Measurements from ENCODE around the gene NFATC2.

NFATC2 gene

DNA sequence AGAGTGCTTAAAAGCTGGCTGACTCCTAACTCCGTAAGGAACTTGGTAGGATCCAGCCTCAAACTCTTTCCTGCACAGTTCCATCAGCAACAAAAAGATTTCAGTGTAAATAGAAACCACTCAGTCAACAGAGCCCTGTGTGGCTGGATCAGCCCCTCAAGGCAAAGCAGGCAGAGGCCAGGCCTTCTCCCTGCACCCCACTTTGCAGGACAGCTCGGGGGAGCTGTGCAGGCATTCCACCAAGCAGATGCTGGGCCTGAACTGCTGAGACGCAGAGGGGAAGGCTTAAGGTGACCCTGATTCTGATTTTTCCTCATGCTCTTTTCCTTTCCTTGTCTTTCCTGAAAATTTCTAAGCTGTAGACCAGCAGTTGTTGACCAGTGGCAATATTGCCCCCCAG, 91.5 kb downstream of the NFATC2 start:
- no peak for DNase-seq (ENCODE audit: low spot score)

DNA sequence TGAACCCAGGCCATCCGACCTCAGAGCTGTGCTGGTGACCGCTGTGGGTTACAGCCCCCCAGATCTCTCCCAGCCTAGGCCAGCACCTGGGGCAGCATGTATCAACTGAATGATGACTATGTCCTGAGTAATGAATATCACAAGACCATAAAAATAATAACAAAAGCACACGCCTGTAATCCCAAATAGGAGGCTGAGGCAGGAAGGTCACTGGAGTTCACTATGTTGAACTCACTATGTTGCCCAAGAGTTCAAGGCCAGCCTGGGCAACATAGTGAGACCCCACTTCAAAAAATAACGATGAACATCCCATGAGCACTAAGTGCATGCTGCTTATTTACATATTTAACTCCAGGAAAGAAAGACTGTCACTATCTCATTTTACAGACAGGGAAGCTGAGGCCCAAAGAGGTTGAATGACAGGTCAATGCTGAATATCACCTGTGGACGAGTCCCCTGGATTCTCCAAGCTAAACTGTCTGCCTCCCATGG, 92.3 kb downstream of the NFATC2 start:
- DNase-seq (ENCODE audit: low spot score), result no peak

DNA sequence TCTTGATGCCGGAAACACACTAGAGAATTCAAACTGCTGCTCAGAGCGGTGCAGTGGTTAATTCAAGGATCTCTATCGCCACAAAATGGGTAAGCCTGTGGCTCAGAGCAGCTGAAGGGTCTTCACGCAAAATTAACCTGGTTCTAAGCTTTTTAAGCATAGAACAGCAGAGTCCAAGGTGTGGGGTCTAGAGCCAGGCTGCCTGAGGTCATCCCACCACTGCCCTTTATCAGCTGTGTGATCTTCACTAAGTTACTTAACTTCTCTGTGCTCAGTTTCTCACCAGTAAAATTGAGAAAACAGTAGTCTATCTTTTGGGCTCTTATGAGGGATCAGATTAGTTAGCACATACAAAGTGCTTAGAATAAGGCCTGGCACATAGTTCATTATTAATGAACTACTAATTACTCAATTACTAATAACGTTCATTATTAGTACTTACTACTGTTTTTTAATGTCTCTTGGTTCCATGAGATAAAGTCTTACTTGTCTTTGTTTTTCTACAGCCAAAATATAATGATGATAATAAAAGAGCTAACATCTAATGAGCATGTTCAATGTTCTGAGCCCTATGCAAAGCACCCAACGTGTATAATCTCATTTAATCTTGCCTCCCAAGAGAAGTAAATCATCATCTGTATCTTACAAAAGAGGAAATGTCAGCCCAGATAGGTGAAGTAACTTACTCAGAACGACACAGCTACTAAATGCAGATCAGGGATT, 92.9 kb downstream of the NFATC2 start:
- DNase-seq (ENCODE audit: low spot score), result no peak

GRCh38 chr20:51447765-51448148, 94.8 kb downstream of the NFATC2 start:
- no peak for DNase-seq (ENCODE audit: low spot score)

- DNase-seq (ENCODE audit: low spot score), result peak; percentile 37
These were observed 95.3 kb downstream of the NFATC2 start for GRCh38 chr20:51447097-51447764.

DNA sequence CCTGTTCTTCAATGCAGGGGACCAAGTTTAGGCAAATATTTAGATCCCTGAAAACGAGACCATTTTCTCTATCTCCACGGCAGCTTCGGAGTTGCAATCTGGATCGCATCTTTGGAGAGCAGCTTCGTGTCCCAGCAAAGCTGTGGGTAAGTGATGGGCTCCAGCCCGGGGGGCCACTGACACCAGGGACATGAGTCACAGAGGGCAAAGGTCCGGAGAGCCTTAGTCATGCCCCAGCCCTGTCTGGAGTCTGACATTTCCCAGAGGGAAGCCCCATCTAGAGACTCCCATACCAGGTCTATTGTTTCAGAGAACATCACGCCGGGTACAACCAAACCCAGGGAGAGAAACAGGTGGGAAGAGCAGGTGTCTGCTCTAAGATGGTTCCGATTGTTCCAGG, 95.9 kb downstream of the NFATC2 start:
- peak; percentile 52 for DNase-seq (ENCODE audit: low spot score)

DNA sequence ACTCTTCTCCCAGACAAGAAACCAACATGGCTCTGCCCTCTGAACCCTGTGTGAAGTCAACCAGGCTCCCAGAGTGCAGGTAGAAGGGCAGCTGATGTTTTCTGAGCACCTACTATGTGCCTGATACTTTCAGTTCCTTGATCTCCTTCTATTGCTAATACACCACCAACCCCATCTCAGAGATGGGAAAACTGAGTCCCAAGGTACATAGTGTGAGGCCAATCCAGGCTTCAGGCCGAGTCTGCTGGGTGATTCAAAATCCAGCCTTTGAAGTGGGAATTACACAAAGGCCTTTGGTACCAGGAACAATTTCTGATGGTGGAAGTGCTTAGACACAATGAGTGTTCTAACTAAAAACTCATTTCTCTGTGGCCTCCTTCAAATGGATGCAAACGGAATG, 96.3 kb downstream of the NFATC2 start:
- DNase-seq (ENCODE audit: low spot score), result no peak

DNA sequence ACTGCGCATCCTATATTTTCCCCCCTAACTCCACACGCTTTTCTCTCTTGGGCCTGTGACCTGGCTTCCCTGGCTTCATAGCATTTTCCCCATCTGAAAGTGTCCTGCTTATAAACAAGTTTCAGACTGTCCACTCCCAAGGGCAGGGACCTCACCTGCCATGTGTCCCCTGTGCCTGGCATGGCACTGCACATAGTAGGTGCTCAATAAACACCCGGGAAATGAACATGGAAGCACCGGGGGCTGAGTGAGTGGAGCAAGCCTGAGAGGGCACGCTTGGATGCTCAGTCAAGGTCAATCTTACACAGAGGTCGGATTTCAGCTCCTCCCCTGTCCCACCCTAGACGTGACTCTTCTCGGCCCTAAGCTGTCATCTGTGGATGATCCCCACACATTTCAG, 96.9 kb downstream of the NFATC2 start:
- no peak for DNase-seq (ENCODE audit: low spot score)

GRCh38 chr20:51444922-51445438, 97.5 kb downstream of the NFATC2 start:
- no peak for DNase-seq (ENCODE audit: low spot score)

DNA sequence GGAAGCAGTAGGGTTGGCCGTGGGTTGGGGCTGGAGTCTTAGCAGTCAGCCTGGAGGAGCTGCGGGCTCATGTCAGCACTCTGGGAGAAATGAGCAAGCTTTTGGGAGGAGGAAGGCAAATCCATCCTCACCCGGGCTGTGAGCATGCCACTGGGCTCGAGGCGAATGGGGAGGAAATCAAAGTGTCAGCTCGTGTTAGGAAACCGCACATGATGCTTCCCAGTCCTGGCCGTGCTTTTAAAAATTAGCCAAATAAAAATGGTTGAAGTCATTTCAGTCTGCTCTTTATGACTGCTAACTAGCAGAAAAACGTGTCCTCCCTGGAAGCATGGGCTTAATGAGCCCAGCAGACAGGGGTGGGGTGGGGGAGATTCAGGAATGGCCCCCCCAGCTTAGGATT, 98.1 kb downstream of the NFATC2 start:
- DNase-seq (ENCODE audit: low spot score), result no peak

DNA sequence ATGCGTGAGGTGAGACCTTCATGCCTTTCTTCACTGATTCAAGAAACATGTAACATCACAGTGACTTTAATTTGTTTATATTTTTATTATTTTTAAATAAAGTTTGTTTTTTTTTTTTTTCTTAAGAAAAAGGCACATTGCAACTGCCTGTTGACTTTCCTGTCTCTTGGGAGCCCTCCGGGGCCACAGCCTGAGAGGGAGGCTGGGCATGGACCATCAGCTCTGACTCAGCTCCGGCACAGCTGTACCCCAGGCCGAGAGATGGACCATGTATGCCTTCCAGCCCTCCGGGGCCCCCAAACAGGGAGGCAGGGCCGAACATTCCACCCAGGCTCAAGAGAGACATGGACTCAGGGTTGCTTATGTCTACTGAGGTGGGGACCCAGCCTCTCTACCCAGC, 99.9 kb downstream of the NFATC2 start:
- DNase-seq (ENCODE audit: low spot score), result no peak

- DNase-seq (ENCODE audit: low spot score), result no peak
These were observed 101.9 kb downstream of the NFATC2 start for GRCh38 chr20:51440589-51440988.

- DNase-seq (ENCODE audit: low spot score), result no peak
These were observed 103.3 kb downstream of the NFATC2 start for GRCh38 chr20:51439160-51439689.

DNA sequence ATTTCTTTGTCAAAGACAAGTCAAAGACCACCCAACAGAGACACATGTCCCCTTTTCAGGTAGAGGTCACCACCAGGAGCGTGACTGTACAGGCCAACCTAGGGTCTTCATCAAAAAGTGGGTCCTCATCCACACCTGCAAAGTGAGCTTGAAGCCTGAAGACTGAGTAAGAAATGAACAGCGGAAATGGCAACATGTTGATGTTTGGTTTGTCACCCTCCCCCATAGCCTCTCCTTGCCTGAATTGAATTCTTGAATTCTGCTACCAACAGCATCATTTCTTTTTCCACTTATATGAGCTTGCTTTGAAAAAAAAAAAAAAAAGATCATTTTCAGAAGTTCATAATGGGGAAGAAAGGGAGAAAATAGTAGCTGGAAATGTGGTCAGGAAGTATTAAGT, 104.4 kb downstream of the NFATC2 start:
- DNase-seq (ENCODE audit: low spot score), result no peak

GRCh38 chr20:51437182-51437924, 105.2 kb downstream of the NFATC2 start:
- no peak for DNase-seq (ENCODE audit: low spot score)

GRCh38 chr20:51434580-51435247, 107.8 kb downstream of the NFATC2 start:
- peak; percentile 51 for DNase-seq (ENCODE audit: low spot score)

- no peak for DNase-seq (ENCODE audit: low spot score)
These were observed 108.5 kb downstream of the NFATC2 start for GRCh38 chr20:51434026-51434425.

- DNase-seq (ENCODE audit: low spot score), result no peak
These were observed 109.6 kb downstream of the NFATC2 start for GRCh38 chr20:51432875-51433274.

DNA sequence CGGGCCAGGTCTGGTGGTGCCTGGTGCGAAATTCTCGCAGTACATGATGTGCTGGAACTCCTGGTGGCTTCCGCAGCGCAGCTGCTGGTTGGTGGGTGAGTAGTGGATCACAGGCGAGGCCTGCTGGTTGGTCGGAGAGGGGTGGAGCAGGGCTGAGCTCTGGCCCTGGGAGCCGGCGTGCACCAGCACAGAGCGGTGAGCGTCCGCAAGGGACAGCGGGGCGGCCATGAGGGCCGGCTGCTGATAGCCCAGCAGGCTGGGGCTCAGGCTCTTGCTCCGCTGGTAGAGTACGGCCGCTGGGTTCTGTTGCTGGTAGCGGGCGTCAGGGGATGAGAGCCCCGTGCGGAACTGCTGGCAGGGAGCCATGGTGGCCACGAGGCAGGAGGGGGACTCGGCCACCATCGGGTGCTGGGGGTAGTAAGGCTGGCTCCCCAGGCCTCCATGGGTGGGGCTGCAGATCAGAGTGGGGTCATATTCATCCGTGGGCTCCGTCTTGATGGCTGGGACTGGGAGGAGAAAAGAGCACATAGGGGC, 110.2 kb downstream of the NFATC2 start:
- no peak for DNase-seq (ENCODE audit: low spot score)

DNA sequence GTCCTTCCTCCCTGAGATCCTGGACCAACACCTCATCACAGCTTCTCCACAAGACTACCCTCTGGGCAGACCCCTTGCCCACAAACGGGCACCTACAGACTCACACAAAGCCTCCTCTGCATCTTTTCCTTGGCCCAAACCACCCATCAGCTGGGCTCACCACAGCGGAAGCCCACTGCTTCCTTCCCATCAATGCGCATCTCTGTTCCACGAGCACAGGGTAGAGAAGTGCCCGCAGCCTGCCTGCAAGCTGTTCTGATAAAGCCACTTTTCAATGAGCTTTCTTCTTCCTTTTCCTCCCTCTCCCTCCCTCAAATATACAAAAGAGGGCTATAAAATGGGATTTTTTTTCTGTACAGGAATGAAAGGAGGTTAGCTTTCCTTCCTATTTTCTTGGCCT, 111.2 kb downstream of the NFATC2 start:
- no peak for DNase-seq (ENCODE audit: low spot score)

- no peak for DNase-seq (ENCODE audit: low spot score)
These were observed 112.1 kb downstream of the NFATC2 start for GRCh38 chr20:51430198-51430950.
